ENCODE data around the gene HOXA7.

The HOXA7 gene

DNA sequence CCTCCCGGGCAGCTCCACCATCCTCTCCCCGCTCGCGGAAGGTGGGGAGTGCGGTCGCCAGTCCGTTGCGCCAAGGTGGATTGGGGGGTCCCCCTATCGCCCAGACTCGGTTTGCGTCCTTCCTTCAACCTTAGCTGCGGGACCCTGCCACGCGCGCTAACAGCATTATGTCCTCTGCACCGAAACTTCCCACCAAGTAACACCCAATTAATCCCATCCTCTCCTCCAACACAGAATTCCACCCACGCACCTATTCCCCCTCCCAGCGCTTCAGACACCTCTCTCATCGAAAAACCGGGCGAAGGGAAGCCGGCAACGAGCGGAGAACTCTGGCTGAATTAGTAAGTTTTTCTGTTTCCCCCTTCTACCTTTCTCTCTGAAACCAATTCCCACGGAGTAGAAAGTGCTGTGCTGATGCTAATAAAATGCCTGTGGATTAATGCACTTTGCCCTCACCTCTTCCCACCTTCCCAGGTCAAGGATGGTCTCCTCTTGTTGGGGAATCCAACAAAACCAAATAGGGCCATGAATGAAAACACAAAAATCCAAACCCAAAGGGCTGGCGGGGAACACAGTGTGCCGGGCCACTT lies 5.0 kb downstream of the HOXA7 start:
- CTCF ChIA-PET, result interaction anchor here (0.5 to 4.3 kb wide), 9 partner anchors 11 to 1294 kb away, joined by 3 to 50 read pairs (median 4); partner anchors contain the start of gene HOXA4
- H3K4me1 ChIP-seq (ENCODE audit: control insufficient read depth, insufficient read depth, low read length), result peaks cover 11% of the 10 kb centered on the region
- H3K9me3 ChIP-seq (ENCODE audit: control insufficient read depth, insufficient read depth, low read depth, low read length), result no peaks in the 10 kb centered on the region
- peaks cover 0 to 34% of the 10 kb centered on the region in 2 experiments; a peak in 2 of 3 replicates for H3K36me3 ChIP-seq (ENCODE audit: control insufficient read depth in 2 of 2, insufficient read depth in 1 of 2, low read length in 2 of 2)
- peak overlapping the region; percentile 99 for H3K27ac ChIP-seq (ENCODE audit: extremely low read depth, low read depth, low read length)
- peak overlapping the region; percentile 59 for H3K4me3 ChIP-seq (ENCODE audit: low read depth, low read length)
- POLR2A ChIA-PET, result interaction anchor here (0.6 to 5.6 kb wide), 10 partner anchors 11 to 776 kb away, joined by 3 to 42 read pairs (median 12); partner anchors contain the start of genes HOXA10, HOXA11 and HOXA9
- TF ChIP-seq, protein P1, sequence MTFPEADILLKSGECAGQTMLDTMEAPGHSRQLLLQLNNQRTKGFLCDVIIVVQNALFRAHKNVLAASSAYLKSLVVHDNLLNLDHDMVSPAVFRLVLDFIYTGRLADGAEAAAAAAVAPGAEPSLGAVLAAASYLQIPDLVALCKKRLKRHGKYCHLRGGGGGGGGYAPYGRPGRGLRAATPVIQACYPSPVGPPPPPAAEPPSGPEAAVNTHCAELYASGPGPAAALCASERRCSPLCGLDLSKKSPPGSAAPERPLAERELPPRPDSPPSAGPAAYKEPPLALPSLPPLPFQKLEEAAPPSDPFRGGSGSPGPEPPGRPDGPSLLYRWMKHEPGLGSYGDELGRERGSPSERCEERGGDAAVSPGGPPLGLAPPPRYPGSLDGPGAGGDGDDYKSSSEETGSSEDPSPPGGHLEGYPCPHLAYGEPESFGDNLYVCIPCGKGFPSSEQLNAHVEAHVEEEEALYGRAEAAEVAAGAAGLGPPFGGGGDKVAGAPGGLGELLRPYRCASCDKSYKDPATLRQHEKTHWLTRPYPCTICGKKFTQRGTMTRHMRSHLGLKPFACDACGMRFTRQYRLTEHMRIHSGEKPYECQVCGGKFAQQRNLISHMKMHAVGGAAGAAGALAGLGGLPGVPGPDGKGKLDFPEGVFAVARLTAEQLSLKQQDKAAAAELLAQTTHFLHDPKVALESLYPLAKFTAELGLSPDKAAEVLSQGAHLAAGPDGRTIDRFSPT (tag by site-specific recombination; IDR thresholded peaks at IDR 0.05), result no peak
- TF ChIP-seq ZNF626 (tag by site-specific recombination; IDR thresholded peaks at IDR 0.05) (no peak), EGR2 (tag by site-specific recombination; IDR thresholded peaks at IDR 0.05; ENCODE audit: low read depth) (peak; percentile 75; the same call in 1 of the 2 replicates), ZNF132 (tag by site-specific recombination; IDR thresholded peaks at IDR 0.05; ENCODE audit: borderline replicate concordance) (no peak), ZNF548 (tag by site-specific recombination; IDR thresholded peaks at IDR 0.05) (no peak), ZSCAN30 (tag by site-specific recombination; IDR thresholded peaks at IDR 0.05) (no peak), ZNF18 (tag by site-specific recombination; IDR thresholded peaks at IDR 0.05) (no peak), GLI4 (tag by site-specific recombination; IDR thresholded peaks at IDR 0.05) (no peak), ZNF24 (tag by site-specific recombination; IDR thresholded peaks at IDR 0.05) (no peak), ZNF560 (tag by site-specific recombination; IDR thresholded peaks at IDR 0.05; ENCODE audit: borderline replicate concordance) (no peak), ZNF341 (tag by site-specific recombination; IDR thresholded peaks at IDR 0.05; ENCODE audit: low read depth) (no peak), ZNF350 (tag by site-specific recombination; IDR thresholded peaks at IDR 0.05) (no peak), SALL2 (tag by site-specific recombination; IDR thresholded peaks at IDR 0.05; ENCODE audit: borderline replicate concordance) (no peak), ZNF692 (tag by site-specific recombination; IDR thresholded peaks at IDR 0.05) (no peak), ZNF623 (tag by site-specific recombination; IDR thresholded peaks at IDR 0.05) (no peak), ELK4 (IDR thresholded peaks at IDR 0.05; ENCODE audit: borderline replicate concordance, low read depth, low read length) (no peak), HOXA7 (CRISPR knock-in tag; IDR thresholded peaks at IDR 0.05; ENCODE audit: borderline replicate concordance) (no peak), ZNF37A (tag by site-specific recombination; IDR thresholded peaks at IDR 0.05) (no peak)
- TF ChIP-seq, protein P2, sequence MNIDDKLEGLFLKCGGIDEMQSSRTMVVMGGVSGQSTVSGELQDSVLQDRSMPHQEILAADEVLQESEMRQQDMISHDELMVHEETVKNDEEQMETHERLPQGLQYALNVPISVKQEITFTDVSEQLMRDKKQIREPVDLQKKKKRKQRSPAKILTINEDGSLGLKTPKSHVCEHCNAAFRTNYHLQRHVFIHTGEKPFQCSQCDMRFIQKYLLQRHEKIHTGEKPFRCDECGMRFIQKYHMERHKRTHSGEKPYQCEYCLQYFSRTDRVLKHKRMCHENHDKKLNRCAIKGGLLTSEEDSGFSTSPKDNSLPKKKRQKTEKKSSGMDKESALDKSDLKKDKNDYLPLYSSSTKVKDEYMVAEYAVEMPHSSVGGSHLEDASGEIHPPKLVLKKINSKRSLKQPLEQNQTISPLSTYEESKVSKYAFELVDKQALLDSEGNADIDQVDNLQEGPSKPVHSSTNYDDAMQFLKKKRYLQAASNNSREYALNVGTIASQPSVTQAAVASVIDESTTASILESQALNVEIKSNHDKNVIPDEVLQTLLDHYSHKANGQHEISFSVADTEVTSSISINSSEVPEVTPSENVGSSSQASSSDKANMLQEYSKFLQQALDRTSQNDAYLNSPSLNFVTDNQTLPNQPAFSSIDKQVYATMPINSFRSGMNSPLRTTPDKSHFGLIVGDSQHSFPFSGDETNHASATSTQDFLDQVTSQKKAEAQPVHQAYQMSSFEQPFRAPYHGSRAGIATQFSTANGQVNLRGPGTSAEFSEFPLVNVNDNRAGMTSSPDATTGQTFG (tag by site-specific recombination; IDR thresholded peaks at IDR 0.05; ENCODE audit: borderline replicate concordance), result no peak
- TF ChIP-seq, protein P3, sequence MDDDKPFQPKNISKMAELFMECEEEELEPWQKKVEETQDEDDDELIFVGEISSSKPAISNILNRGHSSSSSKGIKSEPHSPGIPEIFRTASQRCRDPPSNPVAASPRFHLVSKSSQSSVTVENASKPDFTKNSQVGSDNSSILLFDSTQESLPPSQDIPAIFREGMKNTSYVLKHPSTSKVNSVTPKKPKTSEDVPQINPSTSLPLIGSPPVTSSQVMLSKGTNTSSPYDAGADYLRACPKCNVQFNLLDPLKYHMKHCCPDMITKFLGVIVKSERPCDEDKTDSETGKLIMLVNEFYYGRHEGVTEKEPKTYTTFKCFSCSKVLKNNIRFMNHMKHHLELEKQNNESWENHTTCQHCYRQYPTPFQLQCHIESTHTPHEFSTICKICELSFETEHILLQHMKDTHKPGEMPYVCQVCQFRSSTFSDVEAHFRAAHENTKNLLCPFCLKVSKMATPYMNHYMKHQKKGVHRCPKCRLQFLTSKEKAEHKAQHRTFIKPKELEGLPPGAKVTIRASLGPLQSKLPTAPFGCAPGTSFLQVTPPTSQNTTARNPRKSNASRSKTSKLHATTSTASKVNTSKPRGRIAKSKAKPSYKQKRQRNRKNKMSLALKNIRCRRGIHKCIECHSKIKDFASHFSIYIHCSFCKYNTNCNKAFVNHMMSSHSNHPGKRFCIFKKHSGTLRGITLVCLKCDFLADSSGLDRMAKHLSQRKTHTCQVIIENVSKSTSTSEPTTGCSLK (tag by site-specific recombination; IDR thresholded peaks at IDR 0.05), result no peak
- TF ChIP-seq, protein P4, sequence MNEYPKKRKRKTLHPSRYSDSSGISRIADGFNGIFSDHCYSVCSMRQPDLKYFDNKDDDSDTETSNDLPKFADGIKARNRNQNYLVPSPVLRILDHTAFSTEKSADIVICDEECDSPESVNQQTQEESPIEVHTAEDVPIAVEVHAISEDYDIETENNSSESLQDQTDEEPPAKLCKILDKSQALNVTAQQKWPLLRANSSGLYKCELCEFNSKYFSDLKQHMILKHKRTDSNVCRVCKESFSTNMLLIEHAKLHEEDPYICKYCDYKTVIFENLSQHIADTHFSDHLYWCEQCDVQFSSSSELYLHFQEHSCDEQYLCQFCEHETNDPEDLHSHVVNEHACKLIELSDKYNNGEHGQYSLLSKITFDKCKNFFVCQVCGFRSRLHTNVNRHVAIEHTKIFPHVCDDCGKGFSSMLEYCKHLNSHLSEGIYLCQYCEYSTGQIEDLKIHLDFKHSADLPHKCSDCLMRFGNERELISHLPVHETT (tag by site-specific recombination; IDR thresholded peaks at IDR 0.05), result no peak
